NT2/D1 (cell line): ENCODE measurements around the gene ARRDC1.
A peak's percentile ranks its signal among the peaks of the same experiment; 100 is the strongest.
"Not testable (repeated sequence)": the region's sequence is repeated elsewhere in the genome, so short reads cannot be mapped to it uniquely, and the experiment has no call there.

Experiments used
- DNase-seq: peaks from one replicate; pipeline ENCODE4 v3.0.0-alpha.2; 2011; ENCODE audit warnings: low read depth, low spot score
- H3K27me3 ChIP-seq: 2 replicates; pipeline ENCODE4 v1.6.0; 2011; ENCODE audit warnings: mild to moderate bottlenecking; ENCODE audit not compliant: insufficient read length, insufficient read depth
- H3K36me3 ChIP-seq: 2 replicates; pipeline ENCODE4 v1.6.1; 2011; ENCODE audit warnings: mild to moderate bottlenecking, low read length, mixed read lengths; ENCODE audit not compliant: insufficient read depth, insufficient read length
- H3K4me1 ChIP-seq: 2 replicates; pipeline ENCODE4 v1.5.1; 2011; ENCODE audit not compliant: insufficient read depth, insufficient read length
- H3K4me3 ChIP-seq: 2 replicates; pipeline ENCODE4 v1.5.1; 2011; ENCODE audit warnings: low read depth; ENCODE audit not compliant: insufficient read length
- H3K9ac ChIP-seq: 2 replicates; pipeline ENCODE4 v1.6.0; 2011; ENCODE audit warnings: low read depth; ENCODE audit not compliant: insufficient read length
- H3K9me3 ChIP-seq: 2 replicates; pipeline ENCODE4 v1.5.1; 2011; ENCODE audit warnings: mild to moderate bottlenecking, low read length; ENCODE audit not compliant: insufficient read depth
- SUZ12 ChIP-seq: IDR thresholded peaks from 2 replicates; pipeline ENCODE4 v1.6.1; 2011; ENCODE audit not compliant: insufficient read length, insufficient read depth; ENCODE audit errors: extremely low read depth
- YY1 ChIP-seq: IDR thresholded peaks from 2 replicates; pipeline ENCODE4 v1.6.1; 2011; ENCODE audit not compliant: insufficient read length, insufficient read depth
- ZNF274 ChIP-seq: IDR thresholded peaks from 2 replicates; pipeline ENCODE4 v1.6.1; 2011; ENCODE audit warnings: mild to moderate bottlenecking, low read depth, low read length

The ARRDC1 gene

DNA sequence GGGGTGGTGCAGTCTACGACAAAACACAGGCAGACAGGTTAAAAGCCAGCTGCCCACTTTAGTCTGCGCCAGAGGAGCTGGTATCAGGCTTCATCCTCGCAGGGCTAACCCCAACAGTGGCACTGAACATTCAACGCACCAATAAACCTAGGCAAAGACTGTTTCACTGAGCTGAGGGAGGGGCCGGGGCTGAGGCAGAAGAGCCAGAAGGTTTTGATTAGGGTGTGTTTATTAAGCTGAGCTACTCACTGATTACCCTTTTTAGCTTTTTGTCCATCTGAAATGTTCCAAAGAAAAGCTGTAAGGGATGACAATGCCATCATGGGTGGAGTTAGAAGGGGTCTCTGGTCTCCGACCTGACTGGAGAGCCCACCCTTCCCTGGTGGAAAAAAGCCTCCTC, 16.6 kb upstream of the ARRDC1 start:
- H3K4me3 ChIP-seq: peak overlapping the region; percentile 96
- H3K36me3 ChIP-seq: peaks cover 60% of the 10 kb centered on the region
- peak overlapping the region; percentile 99 for H3K9ac ChIP-seq
- H3K27me3 ChIP-seq: no peaks in the 10 kb centered on the region
- no peak for DNase-seq
- H3K9me3 ChIP-seq: no peaks in the 10 kb centered on the region
- TF ChIP-seq SUZ12 (no peak), ZNF274 (no peak), YY1 (no peak)
- H3K4me1 ChIP-seq: peaks cover 22% of the 10 kb centered on the region

DNA sequence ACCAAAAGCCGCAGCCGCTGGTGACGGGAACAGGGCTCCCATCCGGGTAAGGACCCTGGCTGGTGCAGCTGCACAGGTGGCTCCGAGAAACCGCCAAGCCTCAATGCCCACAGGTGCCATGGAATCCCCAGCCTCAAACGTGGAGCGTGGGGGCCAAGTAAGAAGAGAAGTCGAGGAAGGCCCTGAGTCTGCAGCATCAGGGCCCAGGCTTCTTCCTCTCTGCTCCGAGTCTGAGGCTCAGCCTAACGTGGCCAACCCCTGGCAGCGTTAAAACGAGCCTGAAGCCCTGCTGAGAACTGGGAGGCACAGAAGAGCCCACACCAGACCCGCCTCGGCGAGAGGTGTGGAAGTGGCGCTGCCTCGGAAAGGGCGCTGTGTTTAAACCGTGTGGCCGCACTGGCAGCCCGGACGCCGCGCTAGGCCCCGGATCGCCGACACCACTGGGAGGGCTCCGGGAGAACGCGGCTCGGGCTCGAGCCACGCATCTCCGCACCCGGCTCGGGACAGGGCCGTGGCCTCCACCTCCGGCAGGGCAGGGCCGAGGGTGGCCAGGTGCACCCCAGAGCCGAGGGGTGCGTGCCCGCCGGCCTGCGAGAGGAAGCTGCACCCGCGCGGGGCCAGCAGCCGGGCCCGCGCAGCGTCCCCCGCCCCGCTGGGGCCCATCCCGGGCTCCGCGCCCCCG, 15.9 kb upstream of the ARRDC1 start:
- peaks cover 22% of the 10 kb centered on the region for H3K4me1 ChIP-seq
- H3K27me3 ChIP-seq: no peaks in the 10 kb centered on the region
- no peak for TF ChIP-seq SUZ12
- TF ChIP-seq ZNF274: no peak
- TF ChIP-seq YY1: no peak
- DNase-seq: no peak
- peak overlapping the region; percentile 99 for H3K9ac ChIP-seq
- H3K4me3 ChIP-seq: peak overlapping the region; percentile 96
- peaks cover 53% of the 10 kb centered on the region for H3K36me3 ChIP-seq
- H3K9me3 ChIP-seq: no peaks in the 10 kb centered on the region

DNA sequence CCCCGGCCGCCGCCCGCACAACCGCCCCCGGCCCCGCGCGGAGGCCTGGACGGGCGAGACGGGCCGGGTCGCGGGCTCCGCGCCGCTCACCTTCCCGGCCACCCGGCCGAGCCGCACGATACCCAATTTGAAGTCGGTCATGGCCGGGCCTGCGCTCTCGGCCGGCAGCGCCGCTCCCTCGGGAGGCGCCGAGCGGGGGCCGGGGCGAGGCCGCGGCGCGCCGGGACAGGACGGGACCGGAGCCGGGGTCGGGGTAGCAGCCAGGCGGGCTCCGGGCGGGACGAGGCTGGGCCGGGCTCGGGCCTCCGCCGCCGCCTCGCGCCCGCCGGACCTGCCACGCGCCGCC, 15.4 kb upstream of the ARRDC1 start:
- H3K4me3 ChIP-seq: peak overlapping the region; percentile 96
- H3K9me3 ChIP-seq: no peaks in the 10 kb centered on the region
- H3K4me1 ChIP-seq: peaks cover 22% of the 10 kb centered on the region
- TF ChIP-seq SUZ12 (no peak), ZNF274 (no peak), YY1 (no peak)
- H3K27me3 ChIP-seq: no peaks in the 10 kb centered on the region
- peak overlapping the region; percentile 99 for H3K9ac ChIP-seq
- peaks cover 48% of the 10 kb centered on the region for H3K36me3 ChIP-seq
- no peak for DNase-seq

DNA sequence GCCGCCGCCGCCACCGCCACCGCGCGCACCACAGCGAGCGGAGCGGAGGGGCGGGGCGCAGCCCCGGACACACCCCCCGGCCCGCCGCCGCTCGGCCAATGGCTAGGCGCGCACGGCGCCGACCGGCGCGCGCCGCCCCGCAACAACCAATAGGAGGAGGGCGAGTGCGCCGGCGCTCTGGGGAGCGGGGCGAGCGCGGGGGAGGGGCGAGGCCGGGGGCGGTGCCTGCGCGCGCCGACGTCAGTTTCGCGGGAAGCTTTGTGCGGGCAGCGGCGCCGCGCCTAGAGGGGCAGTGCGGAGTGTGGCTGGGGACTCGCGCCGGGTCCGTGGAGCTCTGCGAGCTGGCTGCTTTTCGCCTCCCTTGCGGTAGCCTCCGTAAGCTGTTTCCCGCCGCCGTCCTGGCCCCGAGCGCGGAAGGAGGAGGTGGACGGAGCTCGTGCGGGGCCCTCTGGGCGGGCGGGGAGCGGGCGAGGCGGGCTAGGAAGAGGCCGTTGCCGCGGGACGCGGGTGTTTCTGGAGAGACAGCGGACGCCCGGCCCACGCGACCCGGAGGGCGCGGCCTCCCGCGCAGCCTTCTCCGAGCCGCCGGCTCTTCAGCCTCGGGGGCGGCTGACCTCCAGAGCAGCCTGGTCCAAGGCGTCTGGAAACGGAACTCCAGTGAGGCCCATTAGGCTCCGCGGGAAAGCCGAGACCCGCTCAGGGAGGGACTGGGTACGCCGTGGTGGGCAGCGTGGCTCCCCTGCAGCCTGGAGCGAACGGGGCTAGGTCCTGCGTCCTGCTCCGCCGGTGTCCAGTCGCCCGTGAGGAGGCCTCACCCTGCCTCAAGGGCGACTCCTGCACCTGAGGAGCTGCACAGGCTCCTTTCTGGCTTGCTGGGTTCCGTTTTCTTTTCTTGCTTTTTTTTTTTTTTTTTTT, 14.8 kb upstream of the ARRDC1 start, which contains the start of gene ZMYND19:
TSS of gene ZMYND19 (minus strand) at position 44 of the 915 bp plus-strand sequence. CDS start 249 bp downstream, outside the sequence.
- Histone ChIP-seq H3K4me3 (peak within 1 kb of the TSS; percentile 96), H3K36me3 (peaks cover 42% of the 10 kb centered on the region), H3K9ac (peak within 1 kb of the TSS; percentile 99), H3K9me3 (no peaks in the 10 kb centered on the region), H3K4me1 (peaks cover 22% of the 10 kb centered on the region), H3K27me3 (no peaks in the 10 kb centered on the region)
- peak; percentile 77 for DNase-seq
- no peak for TF ChIP-seq SUZ12
- no peak for TF ChIP-seq ZNF274
- no peak for TF ChIP-seq YY1

DNA sequence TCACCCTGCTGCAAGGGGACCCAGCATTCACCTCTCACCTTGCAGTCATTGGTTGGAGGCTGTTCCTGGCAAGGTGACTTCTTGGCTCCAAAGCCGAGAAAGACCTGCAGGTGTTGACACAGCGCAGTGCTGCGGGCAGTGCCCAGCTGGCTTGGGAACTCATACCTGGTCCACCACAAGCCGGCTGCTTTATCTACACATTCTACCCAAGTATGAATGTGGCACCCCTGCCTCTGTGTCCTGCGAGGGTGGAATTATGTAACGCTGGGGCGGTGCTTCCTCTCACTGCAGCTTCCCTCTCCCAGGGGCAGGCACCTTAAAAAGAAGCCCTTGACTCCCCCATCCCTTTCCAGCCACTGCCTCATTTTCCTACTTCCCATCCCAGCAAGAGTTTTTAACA, 12.7 kb upstream of the ARRDC1 start:
- H3K9ac ChIP-seq: peak overlapping the region; percentile 36
- H3K4me3 ChIP-seq: no peak overlapping the region
- no peak for TF ChIP-seq YY1
- TF ChIP-seq ZNF274: no peak
- no peak for TF ChIP-seq SUZ12
- H3K27me3 ChIP-seq: no peaks in the 10 kb centered on the region
- H3K4me1 ChIP-seq: peaks cover 19% of the 10 kb centered on the region
- peaks cover 21% of the 10 kb centered on the region for H3K36me3 ChIP-seq
- DNase-seq: no peak
- H3K9me3 ChIP-seq: no peaks in the 10 kb centered on the region

DNA sequence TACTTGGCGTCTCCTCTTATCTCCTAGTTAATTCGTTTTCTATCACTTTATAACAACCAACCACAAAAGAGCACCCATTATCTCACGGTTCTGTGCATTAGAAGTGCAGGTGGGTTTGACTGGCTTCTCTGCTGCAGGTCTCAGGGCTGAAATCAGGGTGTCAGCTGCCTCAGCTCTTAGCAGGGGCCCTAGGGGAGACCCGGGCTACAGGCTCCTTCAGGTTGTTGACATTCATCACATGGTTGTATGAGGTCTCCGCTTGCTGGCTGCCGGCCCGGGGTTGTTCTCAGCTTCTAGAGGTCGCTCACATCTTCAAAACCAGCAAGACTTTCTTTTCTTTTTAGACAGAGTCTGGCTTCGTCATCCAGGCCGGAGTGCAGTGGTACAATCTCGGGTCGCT, 12.3 kb upstream of the ARRDC1 start:
- no peak for DNase-seq
- TF ChIP-seq YY1: no peak
- no peak for TF ChIP-seq ZNF274
- TF ChIP-seq SUZ12: no peak
- H3K27me3 ChIP-seq: no peaks in the 10 kb centered on the region
- peak overlapping the region; percentile 36 for H3K9ac ChIP-seq
- H3K4me1 ChIP-seq: peaks cover 19% of the 10 kb centered on the region
- no peak overlapping the region for H3K4me3 ChIP-seq
- no peaks in the 10 kb centered on the region for H3K9me3 ChIP-seq
- peaks cover 17% of the 10 kb centered on the region for H3K36me3 ChIP-seq

DNA sequence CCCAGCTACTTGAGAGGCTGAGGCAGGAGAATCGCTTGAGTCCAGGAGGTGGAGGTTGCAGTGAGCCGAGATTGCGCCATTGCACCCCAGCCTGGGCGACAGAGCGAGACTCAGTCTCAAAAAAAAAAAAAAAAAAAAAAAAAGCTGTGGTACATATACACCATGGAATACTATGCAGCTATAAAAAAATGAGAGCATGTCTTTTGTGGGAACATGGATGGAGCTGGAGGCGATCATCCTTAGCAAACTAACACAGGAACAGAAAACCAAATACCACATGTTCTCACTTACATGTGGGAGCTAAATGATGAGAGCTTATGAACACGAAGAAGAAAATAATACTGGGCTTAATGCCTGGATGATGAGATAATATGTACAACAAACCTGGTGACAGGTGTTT, 8.9 kb upstream of the ARRDC1 start:
- H3K4me3 ChIP-seq, H3K9me3 ChIP-seq, DNase-seq, H3K4me1 ChIP-seq, H3K9ac ChIP-seq, H3K27me3 ChIP-seq, H3K36me3 ChIP-seq: not testable (repeated sequence)
